GM23248 (cell line): ENCODE measurements around the gene MCU.

ENCODE experiments used
- EZH2 ChIP-seq: fragments of 200-600 bp; sonication (generic); IDR thresholded peaks from 2 replicates; pipeline ENCODE4 v1.6.1; 2018; ENCODE audit warnings: antibody characterized with exemption, mild to moderate bottlenecking; ENCODE audit not compliant: insufficient read depth, poor library complexity, severe bottlenecking
- EZH2phosphoT487 ChIP-seq: fragments of 200-600 bp; sonication (generic); IDR thresholded peaks from 2 replicates; pipeline ENCODE4 v1.6.1; 2018; ENCODE audit warnings: antibody characterized with exemption, moderate library complexity, mild to moderate bottlenecking, low read depth; ENCODE audit not compliant: insufficient read depth

- TF ChIP-seq EZH2phosphoT487 (no peak), EZH2 (no peak)
Measured at GRCh38 chr10:72927485-72927884, 235.5 kb downstream of the MCU start.
